ENCODE results near the gene SHISAL1. TPM values are rescaled to one million over a fixed set of nuclear protein-coding genes. Genes with fewer than 3 reads are reported as not detected.

The SHISAL1 gene
- total RNA-seq, 4 donors from 2014 or later: 1.1 to 3.3 (median 1.4) TPM

GRCh38 chr22:44266796-44267760 lies 45.7 kb downstream of the SHISAL1 start:
- H3K36me3 ChIP-seq: no peaks in the 10 kb centered on the region
- DNase-seq: no peak
- TF ChIP-seq POLR2A (IDR thresholded peaks at IDR 0.05): no peak
- no peak for TF ChIP-seq CTCF (IDR thresholded peaks at IDR 0.05)
- no peaks in the 10 kb centered on the region for H3K27me3 ChIP-seq
- H3K4me3 ChIP-seq: no peak overlapping the region
- H3K4me1 ChIP-seq: no peaks in the 10 kb centered on the region
- H3K9me3 ChIP-seq: peaks cover 0 to 6% (median 0%) of the 10 kb centered on the region in 4 donors
- no peak overlapping the region for H3K27ac ChIP-seq

GRCh38 chr22:44263547-44263946 lies 49.2 kb downstream of the SHISAL1 start:
- Histone ChIP-seq H3K36me3 (no peaks in the 10 kb centered on the region), H3K9me3 (peaks cover 0 to 6% (median 0%) of the 10 kb centered on the region in 4 donors), H3K27me3 (no peaks in the 10 kb centered on the region), H3K4me1 (no peaks in the 10 kb centered on the region), H3K4me3 (no peak overlapping the region), H3K27ac (no peak overlapping the region)
- TF ChIP-seq CTCF (IDR thresholded peaks at IDR 0.05): no peak
- no peak for TF ChIP-seq POLR2A (IDR thresholded peaks at IDR 0.05)
- no peak for DNase-seq

- Histone ChIP-seq H3K4me1 (no peaks in the 10 kb centered on the region), H3K36me3 (no peaks in the 10 kb centered on the region), H3K4me3 (no peak overlapping the region), H3K9me3 (peaks cover 0 to 6% (median 0%) of the 10 kb centered on the region in 4 donors), H3K27ac (no peak overlapping the region), H3K27me3 (no peaks in the 10 kb centered on the region)
- peak in 1 of 3 donors; percentile 32 for DNase-seq
- no peak for TF ChIP-seq POLR2A (IDR thresholded peaks at IDR 0.05)
- TF ChIP-seq CTCF (IDR thresholded peaks at IDR 0.05): no peak
Observed at GRCh38 chr22:44261861-44262595, 50.7 kb downstream of the SHISAL1 start.

GRCh38 chr22:44261164-44261860 lies 51.4 kb downstream of the SHISAL1 start:
- no peak overlapping the region for H3K4me3 ChIP-seq
- H3K27me3 ChIP-seq: no peaks in the 10 kb centered on the region
- TF ChIP-seq CTCF (IDR thresholded peaks at IDR 0.05) (no peak), POLR2A (IDR thresholded peaks at IDR 0.05) (no peak)
- peak in 1 of 3 donors; percentile 34 for DNase-seq
- no peaks in the 10 kb centered on the region for H3K4me1 ChIP-seq
- no peak overlapping the region for H3K27ac ChIP-seq
- H3K36me3 ChIP-seq: no peaks in the 10 kb centered on the region
- peaks cover 0 to 6% (median 0%) of the 10 kb centered on the region in 4 donors for H3K9me3 ChIP-seq

Data from Peyer's patch (tissue), 4 donors.